ENCODE data around the gene NHLH1. TPM values are rescaled to one million over a fixed set of nuclear protein-coding genes. Genes with fewer than 3 reads are reported as not detected.

NHLH1 gene
- total and polyA plus RNA-seq, 10 of the 15 experiments (the other 5 are each of a cell fraction or from before 2014, with no cell fraction given) = 0.22 to 0.98 (median 0.43) TPM; not detected in 1

DNA sequence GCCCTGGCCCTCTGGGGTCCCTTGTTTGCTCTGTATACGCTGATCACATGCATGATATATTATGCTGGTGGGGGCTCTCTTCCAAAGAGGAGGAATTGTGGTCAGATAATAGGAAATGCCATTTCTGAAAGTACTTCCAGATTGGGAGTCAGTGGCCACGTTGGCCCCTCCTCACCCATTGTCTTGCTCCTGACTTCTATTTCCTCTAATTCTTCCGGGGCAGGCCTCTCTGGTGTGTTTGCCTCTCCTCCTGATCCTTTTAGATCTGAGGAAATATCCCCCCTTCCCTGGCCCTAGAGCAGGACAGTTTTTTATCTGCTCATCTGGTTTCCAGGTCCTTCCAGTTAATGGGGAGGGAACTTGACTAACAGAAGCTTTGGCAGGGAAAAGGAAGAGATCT, 36.4 kb downstream of the NHLH1 start:
- no TSS peak for BruUV-seq (replicated peaks)
- no peak for TF ChIP-seq RCOR1 (conservative IDR thresholded peaks at IDR 0.05; ENCODE audit: low read depth, low read length)
- TF ChIP-seq, protein P1, sequence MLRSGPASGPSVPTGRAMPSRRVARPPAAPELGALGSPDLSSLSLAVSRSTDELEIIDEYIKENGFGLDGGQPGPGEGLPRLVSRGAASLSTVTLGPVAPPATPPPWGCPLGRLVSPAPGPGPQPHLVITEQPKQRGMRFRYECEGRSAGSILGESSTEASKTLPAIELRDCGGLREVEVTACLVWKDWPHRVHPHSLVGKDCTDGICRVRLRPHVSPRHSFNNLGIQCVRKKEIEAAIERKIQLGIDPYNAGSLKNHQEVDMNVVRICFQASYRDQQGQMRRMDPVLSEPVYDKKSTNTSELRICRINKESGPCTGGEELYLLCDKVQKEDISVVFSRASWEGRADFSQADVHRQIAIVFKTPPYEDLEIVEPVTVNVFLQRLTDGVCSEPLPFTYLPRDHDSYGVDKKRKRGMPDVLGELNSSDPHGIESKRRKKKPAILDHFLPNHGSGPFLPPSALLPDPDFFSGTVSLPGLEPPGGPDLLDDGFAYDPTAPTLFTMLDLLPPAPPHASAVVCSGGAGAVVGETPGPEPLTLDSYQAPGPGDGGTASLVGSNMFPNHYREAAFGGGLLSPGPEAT (IDR thresholded peaks at IDR 0.05; ENCODE audit: low read depth) = no peak
- TF ChIP-seq KLF5 (IDR thresholded peaks at IDR 0.05; ENCODE audit: partially characterized antibody) = no peak
- no peak for TF ChIP-seq CREM (IDR thresholded peaks at IDR 0.05; ENCODE audit: low read depth)
- no peak for TF ChIP-seq NFXL1 (IDR thresholded peaks at IDR 0.05; ENCODE audit: borderline replicate concordance)
- TF ChIP-seq, protein P2, sequence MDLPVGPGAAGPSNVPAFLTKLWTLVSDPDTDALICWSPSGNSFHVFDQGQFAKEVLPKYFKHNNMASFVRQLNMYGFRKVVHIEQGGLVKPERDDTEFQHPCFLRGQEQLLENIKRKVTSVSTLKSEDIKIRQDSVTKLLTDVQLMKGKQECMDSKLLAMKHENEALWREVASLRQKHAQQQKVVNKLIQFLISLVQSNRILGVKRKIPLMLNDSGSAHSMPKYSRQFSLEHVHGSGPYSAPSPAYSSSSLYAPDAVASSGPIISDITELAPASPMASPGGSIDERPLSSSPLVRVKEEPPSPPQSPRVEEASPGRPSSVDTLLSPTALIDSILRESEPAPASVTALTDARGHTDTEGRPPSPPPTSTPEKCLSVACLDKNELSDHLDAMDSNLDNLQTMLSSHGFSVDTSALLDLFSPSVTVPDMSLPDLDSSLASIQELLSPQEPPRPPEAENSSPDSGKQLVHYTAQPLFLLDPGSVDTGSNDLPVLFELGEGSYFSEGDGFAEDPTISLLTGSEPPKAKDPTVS (IDR thresholded peaks at IDR 0.05; ENCODE audit: low read depth, low read length) = no peak
- no peak for TF ChIP-seq POLR2AphosphoS5 (IDR thresholded peaks at IDR 0.05; ENCODE audit: low read length)
- ChIA-PET RAD21 (ENCODE audit: unreplicated experiment) (no interaction called here), CTCF (interaction anchor here (0.6 kb wide), 1 partner anchor 26 kb away, joined by 3 read pairs; no protein-coding TSS in a partner anchor), POLR2A (no interaction called here), SMC1A (ENCODE audit: uncharacterized antibody, unreplicated experiment) (interaction anchor here (1.4 kb wide), 1 partner anchor 25 kb away, joined by 4 read pairs; no protein-coding TSS in a partner anchor)
- Histone ChIP-seq H4K20me1 (ENCODE audit: control insufficient read depth, insufficient read depth) (no peaks in the 10 kb centered on the region), H3K27me3 (replicated peaks in 1 of 2; ENCODE audit: control insufficient read depth in 2 of 2, insufficient read depth in 2 of 2, low read length in 1 of 2) (no peaks in the 10 kb centered on the region; a peak in 1 of 4 replicates), H3K36me3 (ENCODE audit: control insufficient read depth in 2 of 2, insufficient read depth in 2 of 2, low read length in 1 of 2) (no peaks in the 10 kb centered on the region), H3K9me3 (replicated peaks; ENCODE audit: control insufficient read depth, insufficient read depth, low read length) (no peaks in the 10 kb centered on the region), H3K9ac (ENCODE audit: control insufficient read depth, insufficient read depth, low read length) (no peak overlapping the region), H3K4me2 (ENCODE audit: control insufficient read depth, insufficient read depth) (no peak overlapping the region), H3K27ac (ENCODE audit: control insufficient read depth, insufficient read depth) (no peak overlapping the region), H3K4me3 (no peak overlapping the region), H3K79me2 (ENCODE audit: control insufficient read depth, insufficient read depth, low read length) (no peaks in the 10 kb centered on the region), H3K4me1 (ENCODE audit: control insufficient read depth, insufficient read depth, low read length) (no peaks in the 10 kb centered on the region), H2AFZ (ENCODE audit: control insufficient read depth, low read depth, low read length) (no peak overlapping the region)
- intact Hi-C loops (cut with micrococcal nuclease; ENCODE audit: unreplicated experiment) (no loop called here), in situ Hi-C loops (cut with MboI) (loop anchor here (25.0 kb wide), 1 partner anchor 559 kb away; the partner anchor contains the start of gene ITLN2)
- ATAC-seq = no peak
- 54% methylated on average over 3 of the region's 3 CpGs for WGBS (ENCODE audit: insufficient coverage, insufficient replicate concordance, low lambda C conversion rate, missing lambda C conversion rate)
- no peak for FAIRE-seq
- no peak for DNase-seq (ENCODE audit: low read depth, low spot score)
